PC-9 (cell line): ENCODE data around the gene OR2H2. TPM values are rescaled to one million over a fixed set of nuclear protein-coding genes. Genes with fewer than 3 reads are reported as not detected.

ENCODE experiments used
- BruUV-seq: library from RNA; stranded (reverse); fragments of 400-500 nt; replicated peaks from 2 replicates; lab custom pipeline; 2021; lab: Mats Ljungman, UMichigan
- CTCF ChIA-PET: fragments of 300-600 bp; sonication (Branson Sonifier 250); formaldehyde crosslinking; loops from one replicate; lab custom pipeline; 2022; ENCODE audit warnings: antibody characterized with exemption; lab: Charles Lee
- POLR2A ChIA-PET: fragments of 300-600 bp; sonication (Branson Sonifier 250); formaldehyde crosslinking; loops from one replicate; lab custom pipeline; 2022; ENCODE audit warnings: antibody characterized with exemption; ENCODE audit not compliant: unreplicated experiment; lab: Charles Lee
- DNase-seq, 2 experiments: peaks; one replicate each; pipeline versions ENCODE4 v3.0.0 to v3.0.0-alpha.2; 2015 to 2022; ENCODE audit warnings: mixed read lengths in 1 of 2
- H2AFZ ChIP-seq: fragments of 200-600 bp; sonication (generic); 2 replicates; pipeline ENCODE4 v1.8.1; 2017; ENCODE audit warnings: antibody characterized with exemption
- H3F3A ChIP-seq: fragments of 200-600 bp; sonication (generic); 2 replicates; pipeline ENCODE4 v1.8.1; 2017; ENCODE audit warnings: antibody characterized with exemption, mild to moderate bottlenecking, low read depth; ENCODE audit not compliant: insufficient read depth
- H3K27ac ChIP-seq: fragments of 200-600 bp; sonication (generic); 2 replicates; pipeline ENCODE4 v1.6.1; 2016; ENCODE audit warnings: mixed run types
- H3K27me3 ChIP-seq: fragments of 200-600 bp; sonication (generic); 2 replicates; pipeline ENCODE4 v1.6.1; 2016; ENCODE audit warnings: low read depth, mixed run types; ENCODE audit not compliant: insufficient read depth
- H3K36me3 ChIP-seq: fragments of 200-600 bp; sonication (generic); 2 replicates; pipeline ENCODE4 v1.6.1; 2016; ENCODE audit warnings: low read depth, mixed run types
- H3K4me1 ChIP-seq: fragments of 200-600 bp; sonication (generic); replicated peaks from 2 replicates; pipeline ENCODE4 v1.6.1; 2016; ENCODE audit warnings: mixed run types; ENCODE audit not compliant: insufficient read depth
- H3K4me2 ChIP-seq: fragments of 200-600 bp; sonication (generic); 2 replicates; pipeline ENCODE4 v1.6.1; 2017; ENCODE audit warnings: mixed run types
- H3K4me3 ChIP-seq: fragments of 200-600 bp; sonication (generic); 2 replicates; pipeline ENCODE4 v1.6.1; 2016; ENCODE audit warnings: mixed run types
- H3K79me2 ChIP-seq: fragments of 200-600 bp; sonication (generic); 2 replicates; pipeline ENCODE4 v1.6.1; 2017; ENCODE audit warnings: low read depth, mixed run types
- H3K9me2 ChIP-seq: fragments of 200-600 bp; sonication (generic); 2 replicates; pipeline ENCODE4 v1.8.1; 2017; ENCODE audit warnings: mild to moderate bottlenecking; ENCODE audit not compliant: insufficient read depth
- H3K9me3 ChIP-seq: fragments of 200-600 bp; sonication (generic); 2 replicates; pipeline ENCODE4 v1.8.1; 2016; ENCODE audit warnings: low read depth; ENCODE audit not compliant: insufficient read depth
- H4K20me1 ChIP-seq: fragments of 200-600 bp; sonication (generic); 2 replicates; pipeline ENCODE4 v1.8.1; 2017; ENCODE audit not compliant: insufficient read depth
- CTCF ChIP-seq: fragments of 200-600 bp; sonication (generic); conservative IDR thresholded peaks from 2 replicates; pipeline ENCODE4 v1.6.1; 2017; ENCODE audit warnings: mixed run types, antibody characterized with exemption, mild to moderate bottlenecking, moderate library complexity
- EZH2 ChIP-seq: fragments of 200-600 bp; sonication (generic); IDR thresholded peaks from 2 replicates; pipeline ENCODE4 v1.8.0; 2017; ENCODE audit warnings: antibody characterized with exemption, low read depth
- intact Hi-C: fragments of 100-400 bp; cut with micrococcal nuclease; formaldehyde crosslinking; loops from one replicate; pipeline ENCODE4 v1.10.0; 2022; ENCODE audit not compliant: unreplicated experiment
- total RNA-seq: library from RNA; stranded (reverse); gene quantifications from 2 replicates; pipeline ENCODE4 v1.2.3, GENCODE V29; 2021

Gene OR2H2
- total RNA-seq, 1 experiment from 2014 or later, result not detected

GRCh38 chr6:29626948-29627754 lies 42.2 kb downstream of the OR2H2 start:
- no peaks in the 10 kb centered on the region for H3K79me2 ChIP-seq
- ChIA-PET POLR2A (no interaction called here), CTCF (interaction anchor here (0.5 kb wide), 1 partner anchor 60 kb away, joined by 5 read pairs; no protein-coding TSS in a partner anchor)
- no peak overlapping the region for H3K4me2 ChIP-seq
- no peak for DNase-seq
- no peak overlapping the region for H2AFZ ChIP-seq
- H3K27me3 ChIP-seq, result no peaks in the 10 kb centered on the region
- no peaks in the 10 kb centered on the region for H3F3A ChIP-seq
- no peaks in the 10 kb centered on the region for H3K9me3 ChIP-seq
- intact Hi-C loops, result no loop called here
- H3K4me1 ChIP-seq, result no peaks in the 10 kb centered on the region; the same call in 1 of the 2 replicates
- H4K20me1 ChIP-seq, result no peaks in the 10 kb centered on the region
- no peaks in the 10 kb centered on the region for H3K36me3 ChIP-seq
- TF ChIP-seq EZH2, result no peak
- TF ChIP-seq CTCF, result no peak
- no peaks in the 10 kb centered on the region for H3K9me2 ChIP-seq
- H3K27ac ChIP-seq, result no peak overlapping the region
- BruUV-seq, result no TSS peak
- no peak overlapping the region for H3K4me3 ChIP-seq

- Histone ChIP-seq H3K4me3 (peak overlapping the region; percentile 42; the same call in 1 of the 2 replicates), H4K20me1 (no peaks in the 10 kb centered on the region), H3K9me3 (no peaks in the 10 kb centered on the region), H3K36me3 (no peaks in the 10 kb centered on the region), H3K4me1 (no peaks in the 10 kb centered on the region; the same call in 1 of the 2 replicates), H3K27me3 (no peaks in the 10 kb centered on the region), H3F3A (no peaks in the 10 kb centered on the region), H3K9me2 (no peaks in the 10 kb centered on the region), H3K27ac (no peak overlapping the region), H3K4me2 (peak overlapping the region; percentile 74), H3K79me2 (no peaks in the 10 kb centered on the region), H2AFZ (0 out of 2 replicates have a peak overlapping the region, but pooled peaks have one; percentile 39)
- ChIA-PET CTCF (no interaction called here), POLR2A (interaction anchor here (0.7 kb wide), 1 partner anchor 1898 kb away, joined by 3 read pairs; no protein-coding TSS in a partner anchor)
- intact Hi-C loops, result no loop called here
- no TSS peak for BruUV-seq
- DNase-seq, result no peak
- TF ChIP-seq EZH2, result no peak
- no peak for TF ChIP-seq CTCF
Observed at GRCh38 chr6:29627755-29628418, 43.0 kb downstream of the OR2H2 start.

GRCh38 chr6:29628419-29629281 lies 43.7 kb downstream of the OR2H2 start:
- H3K27me3 ChIP-seq, result no peaks in the 10 kb centered on the region
- BruUV-seq, result no TSS peak
- 0 out of 2 replicates have a peak overlapping the region, but pooled peaks have one; percentile 39 for H2AFZ ChIP-seq
- no peaks in the 10 kb centered on the region for H3K79me2 ChIP-seq
- peak overlapping the region; percentile 74 for H3K4me2 ChIP-seq
- no peaks in the 10 kb centered on the region for H3K9me3 ChIP-seq
- peak overlapping the region; percentile 42; the same call in 1 of the 2 replicates for H3K4me3 ChIP-seq
- H3K4me1 ChIP-seq, result peaks cover 5% of the 10 kb centered on the region; the same call in 1 of the 2 replicates
- peak in 1 of 2 experiments; percentile 61 for DNase-seq
- no peaks in the 10 kb centered on the region for H4K20me1 ChIP-seq
- CTCF ChIA-PET, result no interaction called here
- no peaks in the 10 kb centered on the region for H3K9me2 ChIP-seq
- TF ChIP-seq CTCF (peak; percentile 49; the same call in 1 of the 2 replicates), EZH2 (no peak)
- H3K36me3 ChIP-seq, result no peaks in the 10 kb centered on the region
- intact Hi-C loops, result no loop called here
- H3K27ac ChIP-seq, result no peak overlapping the region
- H3F3A ChIP-seq, result peaks cover 4% of the 10 kb centered on the region; the same call in 1 of the 2 replicates
- POLR2A ChIA-PET, result interaction anchor here (0.7 kb wide), 1 partner anchor 1897 kb away, joined by 3 read pairs; no protein-coding TSS in a partner anchor
